CD4-positive, alpha-beta T cell treated with Interleukin-6 for 4 hours (primary cell): ENCODE results near the gene LHFPL2.

Experiments
- DNase-seq: peaks from one replicate; pipeline ENCODE4 v3.0.0-alpha.2; 2020; ENCODE audit warnings: mixed read lengths

LHFPL2 gene

GRCh38 chr5:78665534-78665933, 17.0 kb upstream of the LHFPL2 start:
- DNase-seq: no peak

- DNase-seq: no peak
Measured at GRCh38 chr5:78662323-78662722, 13.8 kb upstream of the LHFPL2 start.

GRCh38 chr5:78661691-78662090, 13.1 kb upstream of the LHFPL2 start:
- DNase-seq: no peak

DNA sequence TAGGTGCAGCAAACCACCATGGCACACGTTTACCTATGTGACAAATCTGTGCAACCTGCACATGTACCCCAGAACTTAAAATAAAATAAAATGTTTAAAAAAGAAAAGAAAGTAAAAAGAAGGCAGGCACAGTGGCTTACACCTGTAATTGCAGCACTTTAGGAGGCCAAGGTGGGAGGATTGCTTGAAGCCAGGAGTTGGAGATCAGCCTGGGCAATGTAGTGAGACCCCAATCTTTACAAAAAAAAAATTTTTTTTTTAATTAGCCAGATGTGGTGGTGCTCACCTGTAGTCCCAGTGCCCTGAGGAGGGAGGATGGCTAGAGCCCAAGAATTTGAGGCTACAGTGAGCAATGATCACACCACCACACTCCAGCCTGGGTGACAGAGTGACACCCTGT, 12.5 kb upstream of the LHFPL2 start:
- no peak for DNase-seq

DNA sequence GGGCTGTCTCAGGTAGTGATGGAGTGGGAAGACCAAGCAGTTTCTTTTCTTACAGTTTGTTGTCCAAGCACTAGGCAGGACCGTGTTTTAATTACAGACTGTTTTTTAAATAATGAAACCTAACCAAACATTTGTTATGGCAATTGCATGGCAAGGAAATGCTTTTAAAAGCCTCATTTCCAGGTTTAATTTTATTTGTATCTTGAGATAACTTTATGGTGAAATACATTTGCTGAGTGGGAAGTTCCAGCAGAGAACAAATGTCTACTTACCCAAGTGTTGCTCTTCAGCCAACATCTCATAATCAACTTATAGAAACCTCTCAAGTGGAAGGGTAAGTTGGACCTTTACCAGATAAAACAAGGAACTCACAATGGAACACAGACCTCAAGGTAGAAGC, 11.8 kb upstream of the LHFPL2 start:
- DNase-seq: no peak

DNA sequence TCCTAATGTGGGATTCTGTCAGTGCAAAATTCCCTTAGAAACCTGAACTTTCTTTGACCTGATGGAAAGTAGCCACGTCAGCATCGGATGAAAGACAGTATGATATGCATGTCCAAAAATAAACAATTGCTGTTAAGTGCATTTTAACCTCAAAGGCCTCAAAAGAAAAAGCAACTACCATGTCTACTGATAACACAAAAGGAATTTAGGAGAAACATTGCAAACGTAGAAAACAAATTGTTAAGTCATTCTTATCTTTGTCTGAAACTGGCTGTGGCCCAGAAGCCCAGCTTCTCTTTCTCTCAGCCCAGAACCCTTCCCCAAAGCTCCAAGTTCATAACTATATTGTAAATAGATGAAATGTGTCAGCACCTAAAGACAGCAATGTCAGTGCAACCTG, 11.1 kb upstream of the LHFPL2 start:
- DNase-seq: no peak

DNA sequence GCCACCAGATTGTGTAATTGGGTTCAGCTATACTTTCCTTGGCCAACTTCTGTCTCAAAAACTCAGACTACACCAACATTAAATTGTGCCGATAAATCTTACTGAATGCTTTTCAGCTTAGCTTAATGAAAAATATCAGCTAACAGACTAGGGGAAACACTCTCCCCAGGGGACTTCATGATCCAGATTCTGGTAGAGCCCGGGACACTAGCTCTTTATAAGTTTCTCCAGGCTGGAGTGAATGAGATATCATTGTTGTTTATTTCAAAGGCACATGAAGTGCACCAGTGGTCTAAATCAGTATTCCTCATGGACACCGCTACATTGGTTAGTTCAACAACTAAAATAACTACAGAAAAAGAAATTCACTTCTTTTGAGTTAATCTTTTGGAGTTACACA, 10.5 kb upstream of the LHFPL2 start:
- no peak for DNase-seq

- DNase-seq: no peak
Measured at GRCh38 chr5:78657201-78657600, 8.6 kb upstream of the LHFPL2 start.

DNA sequence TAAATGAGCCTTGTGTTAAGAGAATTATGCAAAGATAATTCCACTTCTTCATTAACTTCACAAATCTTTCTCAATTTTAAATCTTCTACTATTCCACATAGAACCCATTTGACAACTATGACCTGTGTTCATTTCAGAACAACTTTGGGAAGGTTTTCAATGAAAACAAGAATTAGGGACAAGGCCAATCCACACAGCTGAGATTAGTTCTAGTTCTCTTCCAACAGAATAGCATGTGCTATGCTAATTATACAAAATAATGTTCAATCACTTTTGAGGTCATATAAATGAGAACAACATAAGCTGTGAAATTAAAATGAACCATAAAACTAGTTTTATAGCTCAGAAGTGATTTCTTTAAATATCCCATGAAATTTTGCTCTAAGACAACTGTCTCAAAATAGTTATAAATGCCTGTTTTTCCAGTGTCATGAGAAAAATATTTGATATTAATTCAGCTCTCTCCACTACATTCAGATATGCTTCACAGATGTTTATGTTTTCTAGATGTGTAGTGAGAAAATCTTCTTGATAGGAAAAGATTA, 7.2 kb upstream of the LHFPL2 start:
- DNase-seq: no peak

GRCh38 chr5:78654386-78654785, 5.8 kb upstream of the LHFPL2 start:
- no peak for DNase-seq

- no peak for DNase-seq
Measured at GRCh38 chr5:78653681-78654366, 5.3 kb upstream of the LHFPL2 start.

- DNase-seq: no peak
Measured at GRCh38 chr5:78653031-78653430, 4.5 kb upstream of the LHFPL2 start.

GRCh38 chr5:78651468-78651867, 2.9 kb upstream of the LHFPL2 start:
- DNase-seq: no peak

DNA sequence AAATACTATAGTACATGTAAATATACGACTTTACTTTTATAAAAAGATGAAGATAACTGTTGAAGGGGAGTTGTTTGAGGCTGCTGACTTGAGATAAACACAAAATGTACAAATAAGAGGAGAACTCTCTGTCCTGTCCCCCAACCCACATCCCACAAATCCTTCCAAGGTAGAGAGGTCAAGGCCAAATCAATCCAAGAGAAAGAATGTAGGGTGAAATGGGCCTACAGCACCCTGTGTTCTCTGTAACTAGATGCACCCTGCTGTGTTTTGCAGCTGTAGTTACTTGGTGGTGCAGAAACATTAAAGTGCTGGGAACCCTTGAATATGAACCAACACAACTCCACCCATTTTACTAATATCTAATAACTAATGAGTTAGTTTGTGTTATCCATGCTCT, 2.0 kb upstream of the LHFPL2 start:
- DNase-seq: no peak

DNA sequence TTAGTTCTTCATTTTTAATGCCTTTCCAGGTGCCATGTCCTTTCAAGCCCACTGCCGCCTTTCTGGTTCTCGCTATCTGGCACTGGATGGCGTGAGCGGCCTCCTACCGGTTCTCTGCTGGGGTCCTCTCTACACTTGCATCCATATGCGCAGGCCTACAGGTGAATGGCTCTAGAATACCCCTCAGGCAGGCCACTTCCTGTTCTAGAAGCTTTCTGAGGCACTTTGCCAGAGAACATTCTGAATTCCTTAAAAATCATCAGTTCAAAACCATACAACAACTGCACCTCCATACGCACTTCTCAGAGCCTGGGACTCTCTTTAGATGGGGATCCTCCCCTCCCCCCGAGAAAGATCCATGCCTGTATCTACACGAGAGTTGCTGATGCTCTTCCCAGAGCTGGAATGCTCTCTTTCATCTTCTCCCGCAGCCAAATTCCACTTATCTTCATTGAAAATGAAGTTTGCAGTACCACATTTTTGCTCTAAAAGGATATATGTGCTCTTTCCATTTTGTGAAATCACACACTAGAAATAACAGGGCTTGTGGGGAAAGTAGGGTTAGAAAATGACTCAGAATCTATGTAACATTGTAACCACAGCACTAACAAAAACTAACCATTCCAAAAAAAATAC, 1.4 kb upstream of the LHFPL2 start:
- DNase-seq: no peak

GRCh38 chr5:78649211-78649695, 681 bp upstream of the LHFPL2 start:
- no peak for DNase-seq

DNA sequence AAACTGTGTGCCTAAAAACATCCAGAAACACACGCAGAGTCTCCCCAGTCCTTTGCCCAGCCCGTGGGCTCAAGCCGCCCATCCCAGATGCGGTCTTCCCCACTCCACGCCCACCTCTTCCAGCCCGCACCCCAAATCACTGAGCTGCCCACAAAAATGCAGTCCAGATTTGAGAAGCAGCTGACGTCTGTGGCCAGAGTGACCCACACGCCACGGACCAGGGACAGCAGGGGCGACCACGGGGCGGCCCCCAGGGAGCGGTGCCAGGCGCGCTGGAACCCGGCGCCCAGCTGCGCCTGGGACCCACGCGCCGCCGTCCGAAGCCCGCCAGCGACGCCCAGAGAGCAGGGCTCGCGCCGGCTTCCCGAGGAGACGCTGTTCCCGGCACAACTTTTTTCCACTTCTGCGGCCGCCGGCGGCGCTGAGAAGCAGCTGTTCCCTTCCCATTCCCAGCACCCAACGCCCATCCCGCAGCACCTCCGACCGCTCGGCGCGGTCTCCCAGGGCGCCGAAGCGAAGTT, 674 bp downstream of the LHFPL2 start:
- DNase-seq: no peak

GRCh38 chr5:78647351-78647818, 1.2 kb downstream of the LHFPL2 start:
- no peak for DNase-seq

DNA sequence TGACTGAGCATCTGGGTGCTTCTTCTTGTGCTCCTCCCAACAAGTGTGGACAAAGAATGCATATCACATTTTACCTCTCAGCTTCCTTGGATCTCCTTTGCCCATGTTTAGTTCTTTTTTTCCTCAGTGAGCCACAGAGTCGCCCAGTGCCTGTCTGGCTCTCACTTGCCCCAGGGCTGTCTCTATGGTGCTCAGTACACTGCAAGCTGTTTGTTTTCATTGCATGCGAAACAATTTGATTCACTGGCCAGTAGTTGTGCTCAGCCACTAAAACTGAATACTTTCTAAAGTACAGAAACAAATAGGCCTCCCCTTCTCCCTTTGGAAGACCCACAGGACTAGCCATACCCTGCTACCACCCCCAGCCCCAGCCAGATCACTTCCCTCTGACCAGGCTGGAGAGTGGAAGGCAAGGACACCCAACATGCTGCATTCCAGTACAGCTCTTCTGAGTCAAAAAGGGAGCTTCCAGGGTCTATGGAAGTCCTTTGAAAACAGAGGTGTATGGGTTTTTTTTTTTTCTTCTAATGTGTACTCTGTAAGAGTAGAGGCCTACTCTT, 3.8 kb downstream of the LHFPL2 start:
- DNase-seq: no peak

DNA sequence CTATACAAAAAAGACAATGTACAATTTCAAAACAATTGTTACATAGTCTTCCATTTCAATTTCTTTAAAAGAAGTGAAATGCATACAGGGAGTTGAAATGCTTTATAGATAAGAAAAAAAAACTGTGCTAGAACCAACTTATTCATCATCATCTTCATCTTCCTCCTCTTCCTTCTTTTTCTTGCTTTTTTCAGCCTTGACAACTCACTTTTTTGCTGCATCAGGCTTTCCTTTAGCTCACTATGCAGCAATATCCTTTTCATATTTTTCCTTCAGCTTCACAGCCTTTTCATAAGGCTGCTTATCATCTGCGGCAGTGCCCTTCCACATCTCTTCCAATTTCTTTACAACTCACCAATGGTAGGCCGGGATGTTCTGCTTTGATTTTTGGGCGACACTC, 4.4 kb downstream of the LHFPL2 start:
- no peak for DNase-seq

GRCh38 chr5:78642701-78643100, 5.9 kb downstream of the LHFPL2 start:
- DNase-seq: no peak

DNA sequence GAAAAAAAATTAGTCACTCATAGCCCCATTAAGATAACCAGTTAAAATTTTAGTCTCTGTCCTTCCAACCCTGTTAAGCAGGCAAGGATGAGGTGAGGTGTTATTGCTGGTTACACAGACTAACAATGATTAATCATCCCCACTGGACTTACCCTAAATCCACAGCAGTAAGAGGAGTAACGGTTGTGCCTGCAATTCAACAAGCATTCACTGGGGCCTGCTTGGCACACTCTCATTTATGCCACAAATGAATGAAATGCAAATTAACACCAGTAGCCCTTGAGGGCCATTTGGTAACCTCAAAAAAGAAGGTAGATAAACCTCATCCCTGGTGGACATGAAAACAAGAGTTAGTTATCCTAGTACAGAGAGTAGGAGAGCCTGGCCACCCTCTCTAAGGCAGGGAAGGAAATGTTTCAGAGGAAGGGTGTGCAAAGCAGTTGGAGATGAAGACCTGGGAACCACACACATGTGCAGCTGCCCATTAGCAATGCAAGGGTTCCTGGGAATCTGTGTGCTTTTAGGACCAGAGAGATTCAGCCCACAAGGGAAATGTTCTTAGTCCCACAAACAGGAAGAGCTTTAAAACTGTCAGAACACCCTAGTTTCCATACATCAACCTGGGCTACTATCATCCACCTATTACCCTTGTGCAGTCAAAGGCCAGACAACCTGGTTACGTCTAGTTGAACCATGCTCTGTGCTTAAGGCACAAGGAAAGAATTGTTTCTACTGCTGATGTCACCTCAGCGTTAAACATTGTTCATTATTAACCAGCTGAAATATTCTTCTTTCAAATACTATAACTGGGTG, 7.7 kb downstream of the LHFPL2 start:
- no peak for DNase-seq

- DNase-seq: no peak
Measured at GRCh38 chr5:78639791-78640190, 8.8 kb downstream of the LHFPL2 start.
